ENCODE results near the gene DHFR2.

- TF ChIP-seq, protein P1, sequence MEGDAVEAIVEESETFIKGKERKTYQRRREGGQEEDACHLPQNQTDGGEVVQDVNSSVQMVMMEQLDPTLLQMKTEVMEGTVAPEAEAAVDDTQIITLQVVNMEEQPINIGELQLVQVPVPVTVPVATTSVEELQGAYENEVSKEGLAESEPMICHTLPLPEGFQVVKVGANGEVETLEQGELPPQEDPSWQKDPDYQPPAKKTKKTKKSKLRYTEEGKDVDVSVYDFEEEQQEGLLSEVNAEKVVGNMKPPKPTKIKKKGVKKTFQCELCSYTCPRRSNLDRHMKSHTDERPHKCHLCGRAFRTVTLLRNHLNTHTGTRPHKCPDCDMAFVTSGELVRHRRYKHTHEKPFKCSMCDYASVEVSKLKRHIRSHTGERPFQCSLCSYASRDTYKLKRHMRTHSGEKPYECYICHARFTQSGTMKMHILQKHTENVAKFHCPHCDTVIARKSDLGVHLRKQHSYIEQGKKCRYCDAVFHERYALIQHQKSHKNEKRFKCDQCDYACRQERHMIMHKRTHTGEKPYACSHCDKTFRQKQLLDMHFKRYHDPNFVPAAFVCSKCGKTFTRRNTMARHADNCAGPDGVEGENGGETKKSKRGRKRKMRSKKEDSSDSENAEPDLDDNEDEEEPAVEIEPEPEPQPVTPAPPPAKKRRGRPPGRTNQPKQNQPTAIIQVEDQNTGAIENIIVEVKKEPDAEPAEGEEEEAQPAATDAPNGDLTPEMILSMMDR (IDR thresholded peaks at IDR 0.05) = no peak
- TF ChIP-seq POLR2A (IDR thresholded peaks at IDR 0.05) = no peak
Observed at GRCh38 chr3:94008253-94008652, 54.5 kb downstream of the DHFR2 start.
